Amygdala (tissue), 56 donors: Measurements from ENCODE around the gene RAB11B.
"Not testable (repeated sequence)": the region's sequence is repeated elsewhere in the genome, so short reads cannot be mapped to it uniquely, and the experiment has no call there.

ENCODE experiments used
- DNase-seq, 56 donors: peaks; one replicate each; lab custom pipeline; 2025; lab: John Stamatoyannopoulos, UW

Gene RAB11B

GRCh38 chr19:8367327-8368001 is 22.7 kb upstream of the RAB11B start:
- DNase-seq: peak in 54 of 56 donors; percentile 12 to 85 (median 64)

GRCh38 chr19:8370176-8371010 is 19.8 kb upstream of the RAB11B start:
- DNase-seq: no peak

GRCh38 chr19:8371011-8371804 is 19.0 kb upstream of the RAB11B start:
- DNase-seq: no peak

GRCh38 chr19:8373867-8374813 is 16.0 kb upstream of the RAB11B start:
- peak in 3 of 56 donors; percentile 8 to 42 (median 27) for DNase-seq

GRCh38 chr19:8375766-8376165 is 14.4 kb upstream of the RAB11B start:
- DNase-seq: not testable (repeated sequence)

GRCh38 chr19:8376373-8376974 is 13.7 kb upstream of the RAB11B start:
- not testable (repeated sequence) for DNase-seq

- DNase-seq: no peak
Observed at GRCh38 chr19:8377598-8377997, 12.6 kb upstream of the RAB11B start.

- not testable (repeated sequence) for DNase-seq
Observed at GRCh38 chr19:8379156-8379891, 10.8 kb upstream of the RAB11B start.

GRCh38 chr19:8384569-8384968 is 5.6 kb upstream of the RAB11B start:
- DNase-seq: not testable (repeated sequence)

GRCh38 chr19:8385103-8385502 is 5.1 kb upstream of the RAB11B start:
- not testable (repeated sequence) for DNase-seq

- DNase-seq: not testable (repeated sequence)
Observed at GRCh38 chr19:8385566-8385965, 4.6 kb upstream of the RAB11B start.

GRCh38 chr19:8386419-8386818 is 3.7 kb upstream of the RAB11B start:
- DNase-seq: not testable (repeated sequence)

- DNase-seq: no peak
Observed at GRCh38 chr19:8386990-8387389, 3.2 kb upstream of the RAB11B start.

GRCh38 chr19:8387688-8388611 is 2.2 kb upstream of the RAB11B start:
- no peak for DNase-seq

GRCh38 chr19:8388612-8388958 is 1.6 kb upstream of the RAB11B start:
- DNase-seq: no peak

GRCh38 chr19:8390617-8390981 is 439 bp downstream of the RAB11B start:
- peak in 55 of 56 donors; percentile 66 to 98 (median 94) for DNase-seq

- peak in 2 of 56 donors; percentile 36 to 37 for DNase-seq
Observed at GRCh38 chr19:8391198-8392016, 1.2 kb downstream of the RAB11B start.
